Rectal smooth muscle tissue (tissue), 1 donor: Measurements from ENCODE around the gene PHLDB1.

Experiments used
- H3K27ac ChIP-seq: one replicate; pipeline ENCODE4 v1.7.0; 2013; ENCODE audit warnings: low read depth, low read length, inconsistent platforms
- H3K27me3 ChIP-seq: one replicate; pipeline ENCODE4 v1.7.0; 2013; ENCODE audit warnings: low read length; ENCODE audit not compliant: control insufficient read depth, insufficient read depth
- H3K36me3 ChIP-seq: one replicate; pipeline ENCODE4 v1.7.0; 2013; ENCODE audit warnings: low read length; ENCODE audit not compliant: control insufficient read depth, insufficient read depth
- H3K4me1 ChIP-seq: one replicate; pipeline ENCODE4 v1.7.0; 2013; ENCODE audit warnings: low read length; ENCODE audit not compliant: control insufficient read depth, insufficient read depth
- H3K4me3 ChIP-seq: one replicate; pipeline ENCODE4 v1.7.0; 2013; ENCODE audit warnings: low read length
- H3K9ac ChIP-seq: one replicate; pipeline ENCODE4 v1.7.0; 2013; ENCODE audit warnings: low read length

PHLDB1 gene

GRCh38 chr11:118640332-118641154 lies 33.1 kb downstream of the PHLDB1 start:
- H3K27me3 ChIP-seq = no peaks in the 10 kb centered on the region
- peaks cover 48% of the 10 kb centered on the region for H3K36me3 ChIP-seq
- peaks cover 5% of the 10 kb centered on the region for H3K4me1 ChIP-seq
- no peak overlapping the region for H3K4me3 ChIP-seq
- H3K27ac ChIP-seq = no peak overlapping the region
- no peak overlapping the region for H3K9ac ChIP-seq

- no peak overlapping the region for H3K9ac ChIP-seq
- no peak overlapping the region for H3K4me3 ChIP-seq
- no peaks in the 10 kb centered on the region for H3K27me3 ChIP-seq
- no peak overlapping the region for H3K27ac ChIP-seq
- peaks cover 2% of the 10 kb centered on the region for H3K4me1 ChIP-seq
- H3K36me3 ChIP-seq = peaks cover 47% of the 10 kb centered on the region
Observed at GRCh38 chr11:118641397-118642019, 34.1 kb downstream of the PHLDB1 start.

- no peak overlapping the region for H3K9ac ChIP-seq
- H3K4me3 ChIP-seq = no peak overlapping the region
- H3K36me3 ChIP-seq = peaks cover 51% of the 10 kb centered on the region
- H3K27me3 ChIP-seq = no peaks in the 10 kb centered on the region
- no peak overlapping the region for H3K27ac ChIP-seq
- H3K4me1 ChIP-seq = peaks cover 2% of the 10 kb centered on the region
Observed at GRCh38 chr11:118643142-118643994, 36.0 kb downstream of the PHLDB1 start.

GRCh38 chr11:118643995-118644345 lies 36.6 kb downstream of the PHLDB1 start:
- Histone ChIP-seq H3K4me1 (peaks cover 2% of the 10 kb centered on the region), H3K36me3 (peaks cover 49% of the 10 kb centered on the region), H3K4me3 (no peak overlapping the region), H3K27ac (no peak overlapping the region), H3K9ac (no peak overlapping the region), H3K27me3 (no peaks in the 10 kb centered on the region)

- no peak overlapping the region for H3K9ac ChIP-seq
- H3K4me3 ChIP-seq = no peak overlapping the region
- no peaks in the 10 kb centered on the region for H3K27me3 ChIP-seq
- H3K27ac ChIP-seq = no peak overlapping the region
- H3K4me1 ChIP-seq = peaks cover 2% of the 10 kb centered on the region
- peaks cover 49% of the 10 kb centered on the region for H3K36me3 ChIP-seq
Observed at GRCh38 chr11:118644496-118644895, 37.1 kb downstream of the PHLDB1 start.

- no peaks in the 10 kb centered on the region for H3K27me3 ChIP-seq
- peaks cover 2% of the 10 kb centered on the region for H3K4me1 ChIP-seq
- H3K36me3 ChIP-seq = peaks cover 49% of the 10 kb centered on the region
- no peak overlapping the region for H3K4me3 ChIP-seq
- no peak overlapping the region for H3K9ac ChIP-seq
- no peak overlapping the region for H3K27ac ChIP-seq
Observed at GRCh38 chr11:118645066-118645715, 37.8 kb downstream of the PHLDB1 start.

- H3K9ac ChIP-seq = no peak overlapping the region
- H3K36me3 ChIP-seq = peaks cover 55% of the 10 kb centered on the region
- H3K27me3 ChIP-seq = no peaks in the 10 kb centered on the region
- no peak overlapping the region for H3K4me3 ChIP-seq
- no peak overlapping the region for H3K27ac ChIP-seq
- no peaks in the 10 kb centered on the region for H3K4me1 ChIP-seq
Observed at GRCh38 chr11:118646393-118646792, 39.0 kb downstream of the PHLDB1 start.

GRCh38 chr11:118648291-118648690 lies 40.9 kb downstream of the PHLDB1 start:
- Histone ChIP-seq H3K9ac (no peak overlapping the region), H3K27ac (no peak overlapping the region), H3K36me3 (peaks cover 58% of the 10 kb centered on the region), H3K4me3 (no peak overlapping the region), H3K27me3 (no peaks in the 10 kb centered on the region), H3K4me1 (no peaks in the 10 kb centered on the region)

- H3K36me3 ChIP-seq = peaks cover 48% of the 10 kb centered on the region
- no peak overlapping the region for H3K27ac ChIP-seq
- H3K27me3 ChIP-seq = no peaks in the 10 kb centered on the region
- no peaks in the 10 kb centered on the region for H3K4me1 ChIP-seq
- no peak overlapping the region for H3K4me3 ChIP-seq
- H3K9ac ChIP-seq = no peak overlapping the region
Observed at GRCh38 chr11:118649941-118650340, 42.5 kb downstream of the PHLDB1 start.

- no peak overlapping the region for H3K9ac ChIP-seq
- H3K4me3 ChIP-seq = no peak overlapping the region
- peaks cover 45% of the 10 kb centered on the region for H3K36me3 ChIP-seq
- H3K4me1 ChIP-seq = no peaks in the 10 kb centered on the region
- no peaks in the 10 kb centered on the region for H3K27me3 ChIP-seq
- no peak overlapping the region for H3K27ac ChIP-seq
Observed at GRCh38 chr11:118650366-118650765, 43.0 kb downstream of the PHLDB1 start.

- Histone ChIP-seq H3K36me3 (peaks cover 45% of the 10 kb centered on the region), H3K4me1 (no peaks in the 10 kb centered on the region), H3K27ac (no peak overlapping the region), H3K9ac (no peak overlapping the region), H3K27me3 (no peaks in the 10 kb centered on the region), H3K4me3 (no peak overlapping the region)
Observed at GRCh38 chr11:118651820-118652219, 44.4 kb downstream of the PHLDB1 start.

- no peak overlapping the region for H3K9ac ChIP-seq
- no peak overlapping the region for H3K4me3 ChIP-seq
- H3K27ac ChIP-seq = no peak overlapping the region
- no peaks in the 10 kb centered on the region for H3K27me3 ChIP-seq
- H3K4me1 ChIP-seq = no peaks in the 10 kb centered on the region
- peaks cover 51% of the 10 kb centered on the region for H3K36me3 ChIP-seq
Observed at GRCh38 chr11:118652681-118653181, 45.3 kb downstream of the PHLDB1 start.
